HepG2 (cell line): Measurements from ENCODE around the gene CDK5RAP2. TPM values are rescaled to one million over a fixed set of nuclear protein-coding genes. Genes with fewer than 3 reads are reported as not detected.
A peak's percentile ranks its signal among the peaks of the same experiment; 100 is the strongest.

Source experiments
- AKAP8 ChIP-seq: sonication (generic); formaldehyde crosslinking; IDR thresholded peaks from 2 replicates; pipeline ENCODE4 v1.5.1; 2020; ENCODE audit warnings: mild to moderate bottlenecking, missing genetic modification reagents
- ATAD3A ChIP-seq: sonication (generic); formaldehyde crosslinking; IDR thresholded peaks from 2 replicates; pipeline ENCODE4 v1.4.0; 2020; ENCODE audit warnings: missing genetic modification reagents
- BCL6 ChIP-seq: IDR thresholded peaks from 2 replicates; pipeline ENCODE4 v1.6.1; 2016; ENCODE audit warnings: missing genetic modification reagents, missing compliant biosample characterization
- FOXJ3 ChIP-seq: sonication (generic); formaldehyde crosslinking; IDR thresholded peaks from 2 replicates; pipeline ENCODE4 v1.4.0; 2020; ENCODE audit warnings: missing genetic modification reagents, mild to moderate bottlenecking, borderline replicate concordance
- GATAD2A ChIP-seq: IDR thresholded peaks from 2 replicates; pipeline ENCODE4 v1.6.1; 2016
- GPN1 ChIP-seq: sonication (generic); formaldehyde crosslinking; IDR thresholded peaks from 2 replicates; pipeline ENCODE4 v1.5.1; 2020; ENCODE audit warnings: missing genetic modification reagents, borderline replicate concordance
- HNF4A ChIP-seq: sonication (generic); formaldehyde crosslinking; IDR thresholded peaks from 2 replicates; pipeline ENCODE4 v1.4.0; 2020; ENCODE audit warnings: missing genetic modification reagents
- NR2C2 ChIP-seq: sonication (generic); formaldehyde crosslinking; IDR thresholded peaks from 2 replicates; pipeline ENCODE4 v1.4.0; 2020; ENCODE audit warnings: missing genetic modification reagents, mild to moderate bottlenecking, moderate library complexity, borderline replicate concordance
- PCBP2 ChIP-seq: fragments of 200-400 bp; formaldehyde crosslinking; optimal IDR thresholded peaks from 2 replicates; pipeline ENCODE3; 2018; ENCODE audit warnings: low read length, low read depth; ENCODE audit not compliant: poor library complexity, severe bottlenecking
- PPARG ChIP-seq: conservative IDR thresholded peaks from 2 replicates; pipeline ENCODE4 v1.6.1; 2016; ENCODE audit warnings: missing biosample characterization, missing genetic modification reagents
- SOX13 ChIP-seq, 3 experiments: fragments of 450-650 bp in 1 of 3; sonication (generic) in 1 of 3; formaldehyde crosslinking in 1 of 3; IDR thresholded peaks in 2 of 3; conservative IDR thresholded peaks in 1 of 3; 2 replicates each; pipeline versions ENCODE4 v1.5.0 to v1.6.1; 2016 to 2020; ENCODE audit warnings: antibody characterized with exemption in 1 of 3, mild to moderate bottlenecking in 1 of 3, missing compliant biosample characterization in 1 of 3, missing genetic modification reagents in 1 of 3, moderate library complexity in 1 of 3
- SOX5 ChIP-seq: IDR thresholded peaks from 2 replicates; pipeline ENCODE4 v1.6.1; 2016; ENCODE audit warnings: borderline replicate concordance
- SRY ChIP-seq: sonication (generic); formaldehyde crosslinking; IDR thresholded peaks from 2 replicates; pipeline ENCODE4 v1.8.0; 2022; ENCODE audit warnings: mild to moderate bottlenecking, missing genetic modification reagents
- ZNF20 ChIP-seq: sonication (generic); formaldehyde crosslinking; IDR thresholded peaks from 2 replicates; pipeline ENCODE4 v1.4.0; 2020; ENCODE audit warnings: mild to moderate bottlenecking, moderate library complexity, missing genetic modification reagents
- ZNF232 ChIP-seq: sonication (generic); formaldehyde crosslinking; IDR thresholded peaks from 2 replicates; pipeline ENCODE4 v1.4.0; 2020; ENCODE audit warnings: missing genetic modification reagents, borderline replicate concordance
- ZNF354B ChIP-seq: sonication (generic); formaldehyde crosslinking; IDR thresholded peaks from 2 replicates; pipeline ENCODE4 v1.8.0; 2022; ENCODE audit warnings: mild to moderate bottlenecking, missing genetic modification reagents
- polyA plus RNA-seq, 8 experiments: library from polyadenylated mRNA; depleted of rRNA in 3 of 8; stranded (reverse) in 7 of 8; unstranded in 1 of 8; fragments of >200 nt; fragmentation: Illumina TruSeq in 4 of 8; extraction: Trizol in 4 of 8; gene quantifications; 2 replicates each; pipeline versions ENCODE4 v1.2.1 to v1.2.3, GENCODE V29; 2011 to 2016; ENCODE audit warnings: low read depth in 4 of 8, missing spikeins in 1 of 8, mixed read lengths in 1 of 8; ENCODE audit not compliant: insufficient read depth in 1 of 8
- total RNA-seq, 5 experiments: library from RNA; depleted of rRNA; stranded (reverse); fragments of >200 nt; fragmentation: Illumina TruSeq; extraction: Trizol; gene quantifications; 2 replicates each; pipeline ENCODE4 v1.2.3, GENCODE V29; 2016; ENCODE audit warnings: low read depth in 1 of 5
- TF ChIP-seq, protein P1 (sequence below): sonication (generic); formaldehyde crosslinking; conservative IDR thresholded peaks from 2 replicates; pipeline ENCODE4 v1.4.0; 2020; ENCODE audit warnings: missing genetic modification reagents

Gene CDK5RAP2
- total and polyA plus RNA-seq, 2 of the 13 experiments (the other 11 are each of a cell fraction or from before 2014, with no cell fraction given), result 31.8 to 42.2 TPM

DNA sequence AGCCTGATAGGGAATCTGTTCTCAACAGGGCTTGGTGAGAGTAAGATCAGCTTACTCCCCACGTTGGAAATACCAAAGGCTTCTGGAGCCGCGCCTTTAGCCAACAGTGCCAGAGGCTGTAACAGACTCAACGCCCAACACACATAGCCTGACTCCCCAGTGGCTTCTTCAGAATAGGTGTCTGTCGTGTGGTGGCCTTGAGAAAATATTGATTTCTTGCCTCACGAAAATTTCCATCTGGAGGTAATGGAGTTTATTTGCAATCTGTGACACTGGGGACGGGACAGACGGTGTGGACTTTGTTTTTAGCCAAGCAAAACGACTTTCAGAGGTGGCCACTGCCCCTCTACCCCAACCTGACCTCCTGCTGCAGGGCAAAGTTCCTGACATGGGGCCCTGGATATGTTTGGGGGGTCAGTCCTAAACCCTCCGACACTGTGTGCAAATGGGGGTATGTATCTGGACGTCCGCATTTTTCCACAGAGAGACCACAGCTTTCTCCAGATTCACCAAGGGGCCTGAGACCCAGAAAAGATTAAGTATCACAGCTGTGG is 189.3 kb downstream of the CDK5RAP2 start (continued):
- TF ChIP-seq NR2C2 (peak; percentile 75), ZNF354B (no peak), ZNF232 (CRISPR knock-in tag) (0 out of 2 replicates have a peak, but pooled peaks have one; percentile 20), PCBP2 (no peak), SOX13 (IDR thresholded peaks at IDR 0.05) (no peak), SOX13 (CRISPR knock-in tag; conservative IDR thresholded peaks at IDR 0.05 in 1 of 2, IDR thresholded peaks at IDR 0.05 in 1 of 2) (peak in 1 of 2 experiments; percentile 60; a peak in 1 of 4 replicates), FOXJ3 (CRISPR knock-in tag) (peak; percentile 62; the same call in 1 of the 2 replicates), GATAD2A (CRISPR knock-in tag) (peak; percentile 92), PPARG (CRISPR knock-in tag) (no peak), ZNF20 (CRISPR knock-in tag) (no peak), GPN1 (no peak), ATAD3A (CRISPR knock-in tag) (no peak), SRY (CRISPR knock-in tag) (no peak), SOX5 (peak; percentile 18; the same call in 1 of the 2 replicates), AKAP8 (CRISPR knock-in tag) (no peak), HNF4A (CRISPR knock-in tag) (peak; percentile 86), BCL6 (CRISPR knock-in tag) (peak; percentile 61; the same call in 1 of the 2 replicates)
- TF ChIP-seq, protein P1, sequence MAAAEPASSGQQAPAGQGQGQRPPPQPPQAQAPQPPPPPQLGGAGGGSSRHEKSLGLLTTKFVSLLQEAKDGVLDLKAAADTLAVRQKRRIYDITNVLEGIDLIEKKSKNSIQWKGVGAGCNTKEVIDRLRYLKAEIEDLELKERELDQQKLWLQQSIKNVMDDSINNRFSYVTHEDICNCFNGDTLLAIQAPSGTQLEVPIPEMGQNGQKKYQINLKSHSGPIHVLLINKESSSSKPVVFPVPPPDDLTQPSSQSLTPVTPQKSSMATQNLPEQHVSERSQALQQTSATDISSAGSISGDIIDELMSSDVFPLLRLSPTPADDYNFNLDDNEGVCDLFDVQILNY (CRISPR knock-in tag), result no peak
- TF ChIP-seq, all 625 proteins: peak for 79
